GM08714 (cell line): Measurements from ENCODE around the gene DAPP1.
A peak's percentile ranks its signal among the peaks of the same experiment; 100 is the strongest.

Experiments used
- H3K4me3 ChIP-seq: fragments of 200-500 bp; sonication (Bioruptor generic); 2 replicates; pipeline ENCODE4 v1.5.1; 2014; ENCODE audit warnings: mild to moderate bottlenecking, low read length, inconsistent platforms
- ZNF274 ChIP-seq: IDR thresholded peaks from 2 replicates; pipeline ENCODE4 v1.6.1; 2012; ENCODE audit warnings: mild to moderate bottlenecking, low read depth, low read length

The DAPP1 gene

GRCh38 chr4:99887837-99888236, 71.2 kb downstream of the DAPP1 start:
- H3K4me3 ChIP-seq, result no peak overlapping the region
- no peak for TF ChIP-seq ZNF274

- no peak overlapping the region for H3K4me3 ChIP-seq
- TF ChIP-seq ZNF274, result no peak
Observed at GRCh38 chr4:99891351-99891750, 74.7 kb downstream of the DAPP1 start.

- peak overlapping the region; percentile 88 for H3K4me3 ChIP-seq
- no peak for TF ChIP-seq ZNF274
Observed at GRCh38 chr4:99893029-99893428, 76.4 kb downstream of the DAPP1 start.

GRCh38 chr4:99893839-99894160, 77.2 kb downstream of the DAPP1 start:
- peak overlapping the region; percentile 88 for H3K4me3 ChIP-seq
- TF ChIP-seq ZNF274, result no peak

- H3K4me3 ChIP-seq, result peak within 1 kb of the TSS; percentile 88
- no peak for TF ChIP-seq ZNF274
Observed at GRCh38 chr4:99894161-99894997, 77.8 kb downstream of the DAPP1 start, which contains the start of gene LAMTOR3. LAMTOR3 (minus strand) TSS chr4:99894427; CDS start chr4:99893963, 464 bp downstream.

- no peak for TF ChIP-seq ZNF274
- H3K4me3 ChIP-seq, result peak overlapping the region; percentile 61; the same call in 1 of the 2 replicates
Observed at GRCh38 chr4:99894998-99895397, 78.4 kb downstream of the DAPP1 start.

GRCh38 chr4:99915449-99915848, 98.8 kb downstream of the DAPP1 start:
- TF ChIP-seq ZNF274, result no peak
- H3K4me3 ChIP-seq, result no peak overlapping the region

GRCh38 chr4:99917575-99917974, 100.9 kb downstream of the DAPP1 start:
- H3K4me3 ChIP-seq, result no peak overlapping the region
- no peak for TF ChIP-seq ZNF274

- TF ChIP-seq ZNF274, result no peak
- H3K4me3 ChIP-seq, result no peak overlapping the region
Observed at GRCh38 chr4:99918656-99919055, 102.0 kb downstream of the DAPP1 start.
